Activated B cell treated with CpG ODN at 0.5 μM for 24 hours (primary cell): ENCODE results near the gene DNASE1. TPM values are rescaled to one million over a fixed set of nuclear protein-coding genes. Genes with fewer than 3 reads are reported as not detected.

Experiments used
- ATAC-seq: fragments of 200-7000 bp; cut with Tn5 transposase; one replicate; pipeline ENCODE4 v1.10.0; 2021; ENCODE audit warnings: low read depth, mild to moderate bottlenecking, moderate library complexity
- CTCF ChIA-PET: fragments of 350-600 bp; sonication (Branson Sonifier 250); formaldehyde crosslinking; loops from one replicate; lab custom pipeline; 2021; ENCODE audit warnings: antibody characterized with exemption; lab: Charles Lee
- POLR2A ChIA-PET: fragments of 350-600 bp; sonication (Branson Sonifier 250); formaldehyde crosslinking; loops from one replicate; lab custom pipeline; 2021; ENCODE audit warnings: antibody characterized with exemption; lab: Charles Lee
- DNase-seq: peaks from one replicate; pipeline ENCODE4 v3.0.0; 2022
- H3K27ac Mint-ChIP-seq: one replicate; pipeline ENCODE4 v1.8.0; 2020; ENCODE audit warnings: mixed read lengths
- H3K27me3 Mint-ChIP-seq: one replicate; pipeline ENCODE4 v1.8.0; 2021; ENCODE audit warnings: mixed read lengths
- H3K36me3 Mint-ChIP-seq: one replicate; pipeline ENCODE4 v1.8.0; 2021; ENCODE audit warnings: low read depth, mixed read lengths
- H3K4me1 Mint-ChIP-seq: one replicate; pipeline ENCODE4 v1.8.0; 2021; ENCODE audit warnings: mixed read lengths
- H3K4me3 Mint-ChIP-seq: one replicate; pipeline ENCODE4 v1.8.0; 2020; ENCODE audit warnings: mild to moderate bottlenecking, mixed read lengths
- H3K9me3 Mint-ChIP-seq: one replicate; pipeline ENCODE4 v1.8.0; 2020; ENCODE audit warnings: mixed read lengths
- CTCF ChIP-seq: fragments of 200-600 bp; IDR thresholded peaks from one replicate; pipeline ENCODE4 v1.8.0; 2022; ENCODE audit warnings: antibody characterized with exemption, mild to moderate bottlenecking
- intact Hi-C: fragments of 100-400 bp; cut with micrococcal nuclease; formaldehyde crosslinking; loops from one replicate; pipeline ENCODE4 v1.15.1; 2024
- total RNA-seq: library from RNA; stranded (reverse); gene quantifications from 2 replicates; pipeline ENCODE4 v1.2.3, GENCODE V29; 2022

The DNASE1 gene
- total RNA-seq, 1 donor from 2014 or later: 28.5 TPM

- Mint-ChIP-seq H3K27ac (no peak overlapping the region), H3K9me3 (no peaks in the 10 kb centered on the region), H3K36me3 (peaks cover 26% of the 10 kb centered on the region), H3K27me3 (no peaks in the 10 kb centered on the region), H3K4me1 (peaks cover 15% of the 10 kb centered on the region), H3K4me3 (no peak overlapping the region)
- DNase-seq: peak; percentile 3
- intact Hi-C loops: no loop called here
- ChIA-PET POLR2A (no interaction called here), CTCF (no interaction called here)
- no peak for ATAC-seq
- TF ChIP-seq CTCF: no peak
Measured at GRCh38 chr16:3642397-3643094, 11.9 kb upstream of the DNASE1 start.

GRCh38 chr16:3643095-3643730 lies 11.3 kb upstream of the DNASE1 start:
- H3K9me3 Mint-ChIP-seq: no peaks in the 10 kb centered on the region
- ATAC-seq (no peak), DNase-seq (peak; percentile 3)
- peaks cover 26% of the 10 kb centered on the region for H3K36me3 Mint-ChIP-seq
- no peak overlapping the region for H3K27ac Mint-ChIP-seq
- H3K27me3 Mint-ChIP-seq: no peaks in the 10 kb centered on the region
- POLR2A ChIA-PET: no interaction called here
- H3K4me1 Mint-ChIP-seq: peaks cover 9% of the 10 kb centered on the region
- no peak for TF ChIP-seq CTCF
- H3K4me3 Mint-ChIP-seq: no peak overlapping the region
- intact Hi-C loops: no loop called here
- CTCF ChIA-PET: no interaction called here

GRCh38 chr16:3645108-3645503 lies 9.4 kb upstream of the DNASE1 start:
- Mint-ChIP-seq H3K36me3 (peaks cover 27% of the 10 kb centered on the region), H3K4me3 (no peak overlapping the region), H3K27me3 (no peaks in the 10 kb centered on the region), H3K27ac (no peak overlapping the region), H3K9me3 (no peaks in the 10 kb centered on the region), H3K4me1 (peaks cover 2% of the 10 kb centered on the region)
- TF ChIP-seq CTCF: no peak
- CTCF ChIA-PET: no interaction called here
- DNase-seq: no peak
- POLR2A ChIA-PET: no interaction called here
- no peak for ATAC-seq
- intact Hi-C loops: no loop called here

GRCh38 chr16:3645504-3646347 lies 8.8 kb upstream of the DNASE1 start:
- Mint-ChIP-seq H3K4me3 (no peak overlapping the region), H3K36me3 (peaks cover 31% of the 10 kb centered on the region), H3K27me3 (no peaks in the 10 kb centered on the region), H3K4me1 (peaks cover 2% of the 10 kb centered on the region), H3K9me3 (no peaks in the 10 kb centered on the region), H3K27ac (no peak overlapping the region)
- POLR2A ChIA-PET: no interaction called here
- ATAC-seq: no peak
- TF ChIP-seq CTCF: no peak
- DNase-seq: peak; percentile 2
- CTCF ChIA-PET: no interaction called here
- intact Hi-C loops: no loop called here
